GM19023 (cell line): Measurements from ENCODE around the gene EXPH5.

Experiments
- ATAC-seq: cut with Tn5 transposase; IDR thresholded peaks from one replicate; pipeline ENCODE4 v1.9.1; 2021; ENCODE audit warnings: mild to moderate bottlenecking, moderate library complexity; ENCODE audit not compliant: unreplicated experiment

The EXPH5 gene

GRCh38 chr11:108522318-108522717, 71.2 kb downstream of the EXPH5 start:
- no peak for ATAC-seq

GRCh38 chr11:108518581-108518980, 75.0 kb downstream of the EXPH5 start:
- no peak for ATAC-seq

GRCh38 chr11:108516125-108516524, 77.4 kb downstream of the EXPH5 start:
- ATAC-seq = no peak

GRCh38 chr11:108512708-108513107, 80.9 kb downstream of the EXPH5 start:
- no peak for ATAC-seq

GRCh38 chr11:108511851-108512474, 81.6 kb downstream of the EXPH5 start:
- no peak for ATAC-seq

- ATAC-seq = no peak
Measured at GRCh38 chr11:108508653-108509593, 84.6 kb downstream of the EXPH5 start.

GRCh38 chr11:108501396-108501795, 92.2 kb downstream of the EXPH5 start:
- no peak for ATAC-seq

- ATAC-seq = no peak
Measured at GRCh38 chr11:108500721-108501120, 92.8 kb downstream of the EXPH5 start.

- no peak for ATAC-seq
Measured at GRCh38 chr11:108500169-108500568, 93.4 kb downstream of the EXPH5 start.

- ATAC-seq = no peak
Measured at GRCh38 chr11:108498816-108499408, 94.7 kb downstream of the EXPH5 start.

- ATAC-seq = peak; percentile 69
Measured at GRCh38 chr11:108498046-108498815, 95.3 kb downstream of the EXPH5 start, which contains the start of gene POGLUT3. TSS of gene POGLUT3 (minus strand) at chr11:108498384. CDS start at chr11:108498366, 18 bp downstream.

GRCh38 chr11:108497317-108498045, 96.1 kb downstream of the EXPH5 start:
- peak; percentile 48 for ATAC-seq

- ATAC-seq = no peak
Measured at GRCh38 chr11:108496643-108497256, 96.8 kb downstream of the EXPH5 start.

- no peak for ATAC-seq
Measured at GRCh38 chr11:108495326-108495725, 98.2 kb downstream of the EXPH5 start.

GRCh38 chr11:108494182-108494581, 99.4 kb downstream of the EXPH5 start:
- ATAC-seq = no peak

GRCh38 chr11:108491936-108492335, 101.6 kb downstream of the EXPH5 start:
- ATAC-seq = no peak

- no peak for ATAC-seq
Measured at GRCh38 chr11:108486828-108487227, 106.7 kb downstream of the EXPH5 start.

- ATAC-seq = no peak
Measured at GRCh38 chr11:108486331-108486730, 107.2 kb downstream of the EXPH5 start.

GRCh38 chr11:108483163-108483562, 110.4 kb downstream of the EXPH5 start:
- ATAC-seq = no peak
